ENCODE measurements around the gene STKLD1.
A peak's percentile ranks its signal among the peaks of the same experiment; 100 is the strongest.

Gene STKLD1

GRCh38 chr9:133367221-133367620 lies 8.9 kb upstream of the STKLD1 start:
- H3K36me3 ChIP-seq (ENCODE audit: insufficient read depth, insufficient read length, low read length), result peaks cover 97% of the 10 kb centered on the region
- TF ChIP-seq YY1 (IDR thresholded peaks at IDR 0.05; ENCODE audit: insufficient read depth, insufficient read length) (no peak), ZNF274 (IDR thresholded peaks at IDR 0.05; ENCODE audit: low read depth, low read length) (no peak), SUZ12 (IDR thresholded peaks at IDR 0.05; ENCODE audit: extremely low read depth, insufficient read depth, insufficient read length) (no peak)
- H3K4me1 ChIP-seq (ENCODE audit: insufficient read depth, insufficient read length), result peaks cover 2% of the 10 kb centered on the region

DNA sequence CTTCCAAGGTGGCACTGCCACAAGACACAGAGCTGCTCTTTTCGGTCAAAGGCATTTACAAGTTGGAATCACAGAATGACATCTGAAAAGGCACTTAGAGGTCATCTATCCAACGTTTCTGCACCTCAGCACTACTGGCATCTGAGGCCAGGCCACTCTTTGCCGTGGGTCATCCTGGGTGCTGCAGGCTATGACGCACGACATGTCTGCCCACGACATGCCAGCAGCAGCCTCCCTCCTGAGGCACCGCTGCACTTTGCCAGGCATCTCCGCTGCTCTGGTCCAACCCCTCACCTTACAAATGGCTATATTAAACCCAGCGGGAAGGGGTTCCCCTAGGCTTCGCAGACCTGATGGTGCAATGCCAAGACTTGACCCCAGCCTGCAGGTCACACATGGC lies 8.4 kb upstream of the STKLD1 start:
- Histone ChIP-seq H3K27me3 (ENCODE audit: insufficient read depth, insufficient read length) (no peaks in the 10 kb centered on the region), H3K4me1 (ENCODE audit: insufficient read depth, insufficient read length) (peaks cover 5% of the 10 kb centered on the region), H3K9ac (ENCODE audit: insufficient read length, low read depth) (no peak overlapping the region), H3K36me3 (ENCODE audit: insufficient read depth, insufficient read length, low read length) (peaks cover 97% of the 10 kb centered on the region), H3K4me3 (ENCODE audit: insufficient read length, low read depth) (no peak overlapping the region), H3K9me3 (ENCODE audit: insufficient read depth, low read length) (no peaks in the 10 kb centered on the region)
- no peak for TF ChIP-seq ZNF274 (IDR thresholded peaks at IDR 0.05; ENCODE audit: low read depth, low read length)
- TF ChIP-seq SUZ12 (IDR thresholded peaks at IDR 0.05; ENCODE audit: extremely low read depth, insufficient read depth, insufficient read length), result no peak
- TF ChIP-seq YY1 (IDR thresholded peaks at IDR 0.05; ENCODE audit: insufficient read depth, insufficient read length), result no peak
- DNase-seq (ENCODE audit: low read depth, low spot score), result no peak

More at GRCh38 chr9:133367221-133367620, 8.9 kb upstream of the STKLD1 start:
- Histone ChIP-seq H3K9ac (ENCODE audit: insufficient read length, low read depth) (no peak overlapping the region), H3K27me3 (ENCODE audit: insufficient read depth, insufficient read length) (no peaks in the 10 kb centered on the region), H3K9me3 (ENCODE audit: insufficient read depth, low read length) (no peaks in the 10 kb centered on the region), H3K4me3 (ENCODE audit: insufficient read length, low read depth) (no peak overlapping the region)
- no peak for DNase-seq (ENCODE audit: low read depth, low spot score)

- H3K36me3 ChIP-seq (ENCODE audit: insufficient read depth, insufficient read length, low read length), result peaks cover 97% of the 10 kb centered on the region
- H3K9ac ChIP-seq (ENCODE audit: insufficient read length, low read depth), result no peak overlapping the region
- DNase-seq (ENCODE audit: low read depth, low spot score), result no peak
- no peak overlapping the region for H3K4me3 ChIP-seq (ENCODE audit: insufficient read length, low read depth)
- no peak for TF ChIP-seq ZNF274 (IDR thresholded peaks at IDR 0.05; ENCODE audit: low read depth, low read length)
- peaks cover 5% of the 10 kb centered on the region for H3K4me1 ChIP-seq (ENCODE audit: insufficient read depth, insufficient read length)
- no peaks in the 10 kb centered on the region for H3K27me3 ChIP-seq (ENCODE audit: insufficient read depth, insufficient read length)
- H3K9me3 ChIP-seq (ENCODE audit: insufficient read depth, low read length), result no peaks in the 10 kb centered on the region
Measured at GRCh38 chr9:133368249-133368881, 7.8 kb upstream of the STKLD1 start.

GRCh38 chr9:133369422-133369821 lies 6.7 kb upstream of the STKLD1 start:
- peaks cover 5% of the 10 kb centered on the region for H3K4me1 ChIP-seq (ENCODE audit: insufficient read depth, insufficient read length)
- no peak overlapping the region for H3K9ac ChIP-seq (ENCODE audit: insufficient read length, low read depth)
- TF ChIP-seq SUZ12 (IDR thresholded peaks at IDR 0.05; ENCODE audit: extremely low read depth, insufficient read depth, insufficient read length) (no peak), ZNF274 (IDR thresholded peaks at IDR 0.05; ENCODE audit: low read depth, low read length) (no peak), YY1 (IDR thresholded peaks at IDR 0.05; ENCODE audit: insufficient read depth, insufficient read length) (no peak)
- H3K9me3 ChIP-seq (ENCODE audit: insufficient read depth, low read length), result no peaks in the 10 kb centered on the region
- H3K36me3 ChIP-seq (ENCODE audit: insufficient read depth, insufficient read length, low read length), result peaks cover 94% of the 10 kb centered on the region
- DNase-seq (ENCODE audit: low read depth, low spot score), result no peak
- H3K27me3 ChIP-seq (ENCODE audit: insufficient read depth, insufficient read length), result no peaks in the 10 kb centered on the region
- no peak overlapping the region for H3K4me3 ChIP-seq (ENCODE audit: insufficient read length, low read depth)

- no peaks in the 10 kb centered on the region for H3K9me3 ChIP-seq (ENCODE audit: insufficient read depth, low read length)
- no peak for DNase-seq (ENCODE audit: low read depth, low spot score)
- H3K4me1 ChIP-seq (ENCODE audit: insufficient read depth, insufficient read length), result peaks cover 5% of the 10 kb centered on the region
- H3K4me3 ChIP-seq (ENCODE audit: insufficient read length, low read depth), result no peak overlapping the region
- no peaks in the 10 kb centered on the region for H3K27me3 ChIP-seq (ENCODE audit: insufficient read depth, insufficient read length)
- peaks cover 90% of the 10 kb centered on the region for H3K36me3 ChIP-seq (ENCODE audit: insufficient read depth, insufficient read length, low read length)
- no peak overlapping the region for H3K9ac ChIP-seq (ENCODE audit: insufficient read length, low read depth)
- no peak for TF ChIP-seq SUZ12 (IDR thresholded peaks at IDR 0.05; ENCODE audit: extremely low read depth, insufficient read depth, insufficient read length)
- TF ChIP-seq YY1 (IDR thresholded peaks at IDR 0.05; ENCODE audit: insufficient read depth, insufficient read length), result no peak
- no peak for TF ChIP-seq ZNF274 (IDR thresholded peaks at IDR 0.05; ENCODE audit: low read depth, low read length)
Measured at GRCh38 chr9:133369933-133370332, 6.2 kb upstream of the STKLD1 start.

DNA sequence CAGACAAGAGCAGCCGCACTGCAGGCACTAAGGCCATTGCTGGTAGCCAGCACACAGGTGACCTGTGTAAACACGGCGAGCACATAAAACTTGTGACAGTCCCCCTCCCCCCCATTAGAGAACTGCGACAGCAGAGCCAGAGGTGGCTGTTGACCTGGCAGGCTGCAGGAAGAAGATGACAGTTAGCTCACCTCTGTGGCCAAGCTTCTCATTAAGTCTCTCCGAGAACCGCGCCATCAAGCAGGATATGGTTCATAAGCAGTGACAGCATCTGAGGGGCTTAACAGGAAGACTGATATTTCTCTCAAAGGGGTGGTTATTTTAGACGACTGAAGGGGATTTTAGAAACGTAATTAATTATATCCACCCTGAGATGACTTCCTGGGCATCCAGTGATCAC lies 5.5 kb upstream of the STKLD1 start:
- peaks cover 85% of the 10 kb centered on the region for H3K36me3 ChIP-seq (ENCODE audit: insufficient read depth, insufficient read length, low read length)
- no peak for DNase-seq (ENCODE audit: low read depth, low spot score)
- TF ChIP-seq YY1 (IDR thresholded peaks at IDR 0.05; ENCODE audit: insufficient read depth, insufficient read length), result no peak
- no peak for TF ChIP-seq ZNF274 (IDR thresholded peaks at IDR 0.05; ENCODE audit: low read depth, low read length)
- TF ChIP-seq SUZ12 (IDR thresholded peaks at IDR 0.05; ENCODE audit: extremely low read depth, insufficient read depth, insufficient read length), result no peak
- no peak overlapping the region for H3K9ac ChIP-seq (ENCODE audit: insufficient read length, low read depth)
- H3K9me3 ChIP-seq (ENCODE audit: insufficient read depth, low read length), result no peaks in the 10 kb centered on the region
- H3K4me1 ChIP-seq (ENCODE audit: insufficient read depth, insufficient read length), result peaks cover 5% of the 10 kb centered on the region
- no peaks in the 10 kb centered on the region for H3K27me3 ChIP-seq (ENCODE audit: insufficient read depth, insufficient read length)
- H3K4me3 ChIP-seq (ENCODE audit: insufficient read length, low read depth), result no peak overlapping the region

DNA sequence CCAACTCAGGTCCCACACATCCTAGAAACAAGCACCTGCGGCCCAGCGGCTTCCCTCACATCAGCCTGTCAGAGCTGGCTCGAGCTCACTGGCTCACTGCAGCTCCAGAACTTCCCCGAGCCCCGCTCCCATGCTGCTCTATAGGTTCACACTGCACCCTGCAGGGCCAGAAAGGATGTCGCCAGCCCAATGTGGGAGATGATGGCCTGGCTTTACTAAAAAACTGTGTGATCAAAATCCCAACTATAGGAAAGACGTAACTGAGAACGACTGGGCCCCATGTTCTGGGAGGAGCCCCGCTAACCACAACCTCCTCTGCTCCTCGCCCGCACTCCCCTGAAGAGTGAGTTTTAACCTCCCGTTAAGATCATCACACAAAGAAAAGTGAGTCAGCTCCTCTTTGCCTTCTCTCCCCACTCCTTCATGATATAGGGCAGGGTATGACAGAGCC lies 4.9 kb upstream of the STKLD1 start:
- TF ChIP-seq ZNF274 (IDR thresholded peaks at IDR 0.05; ENCODE audit: low read depth, low read length) (no peak), SUZ12 (IDR thresholded peaks at IDR 0.05; ENCODE audit: extremely low read depth, insufficient read depth, insufficient read length) (no peak), YY1 (IDR thresholded peaks at IDR 0.05; ENCODE audit: insufficient read depth, insufficient read length) (no peak)
- Histone ChIP-seq H3K9me3 (ENCODE audit: insufficient read depth, low read length) (no peaks in the 10 kb centered on the region), H3K4me1 (ENCODE audit: insufficient read depth, insufficient read length) (peaks cover 5% of the 10 kb centered on the region), H3K4me3 (ENCODE audit: insufficient read length, low read depth) (no peak overlapping the region), H3K9ac (ENCODE audit: insufficient read length, low read depth) (peak overlapping the region; percentile 47), H3K36me3 (ENCODE audit: insufficient read depth, insufficient read length, low read length) (peaks cover 79% of the 10 kb centered on the region), H3K27me3 (ENCODE audit: insufficient read depth, insufficient read length) (no peaks in the 10 kb centered on the region)
- no peak for DNase-seq (ENCODE audit: low read depth, low spot score)
